Keratinocyte (primary cell): ENCODE data around the gene MSANTD1. TPM values are rescaled to one million over a fixed set of nuclear protein-coding genes. Genes with fewer than 3 reads are reported as not detected.

ENCODE experiments used
- DNase-seq: peaks from one replicate; pipeline ENCODE4 v3.0.0-alpha.2; 2011; ENCODE audit warnings: low read depth, missing footprints, low spot score
- FAIRE-seq: peaks from 2 replicates; lab custom pipeline; 2011; peaks lifted over from hg19 to GRCh38; lab: Jason Lieb, UNC
- H2AFZ ChIP-seq: 2 replicates; pipeline ENCODE4 v1.6.0; 2012; ENCODE audit warnings: low read length, control low read depth, inconsistent platforms; ENCODE audit not compliant: control insufficient read depth
- H3K27ac ChIP-seq: 2 replicates; pipeline ENCODE4 v1.5.1; 2011; ENCODE audit warnings: low read length; ENCODE audit not compliant: control insufficient read depth, insufficient read depth
- H3K27me3 ChIP-seq: 3 replicates; pipeline ENCODE4 v1.6.0; 2011; ENCODE audit warnings: low read length; ENCODE audit not compliant: control insufficient read depth, insufficient read depth; ENCODE audit errors: extremely low read depth
- H3K36me3 ChIP-seq, 2 experiments: 2 replicates in 1 of 2; 3 replicates in 1 of 2; pipeline ENCODE4 v1.5.1; 2011; ENCODE audit warnings: low read length in 2 of 2, mild to moderate bottlenecking in 1 of 2; ENCODE audit not compliant: control insufficient read depth in 2 of 2, insufficient read depth in 2 of 2; ENCODE audit errors: extremely low read depth in 1 of 2
- H3K4me1 ChIP-seq: 3 replicates; pipeline ENCODE4 v1.5.1; 2011; ENCODE audit warnings: low read length; ENCODE audit not compliant: control insufficient read depth, insufficient read depth; ENCODE audit errors: extremely low read depth
- H3K4me2 ChIP-seq: 3 replicates; pipeline ENCODE4 v1.6.0; 2011; ENCODE audit warnings: low read depth, low read length; ENCODE audit not compliant: control insufficient read depth, insufficient read depth; ENCODE audit errors: extremely low read depth
- H3K4me3 ChIP-seq, 3 experiments: fragments of 200-600 bp in 1 of 3; sonication (generic) in 1 of 3; 2 replicates in 2 of 3; 3 replicates in 1 of 3; pipeline ENCODE4 v1.5.1; 2011 to 2016; ENCODE audit warnings: low read length in 3 of 3, mild to moderate bottlenecking in 3 of 3, control low read depth in 2 of 3, inconsistent platforms in 1 of 3, low read depth in 1 of 3, mixed read lengths in 1 of 3, mixed run types in 1 of 3, moderate library complexity in 1 of 3; ENCODE audit not compliant: control insufficient read depth in 2 of 3, insufficient read depth in 2 of 3; ENCODE audit errors: extremely low read depth in 1 of 3
- H3K79me2 ChIP-seq: 2 replicates; pipeline ENCODE4 v1.6.0; 2012; ENCODE audit warnings: low read length; ENCODE audit not compliant: control insufficient read depth, insufficient read depth
- H3K9ac ChIP-seq: 3 replicates; pipeline ENCODE4 v1.6.0; 2011; ENCODE audit warnings: low read length; ENCODE audit not compliant: control insufficient read depth, insufficient read depth; ENCODE audit errors: extremely low read depth
- H3K9me1 ChIP-seq: 3 replicates; pipeline ENCODE4 v1.6.0; 2011; ENCODE audit warnings: low read length; ENCODE audit not compliant: control insufficient read depth, insufficient read depth; ENCODE audit errors: extremely low read depth
- H3K9me3 ChIP-seq: 2 replicates; pipeline ENCODE4 v1.5.1; 2012; ENCODE audit warnings: low read depth, low read length; ENCODE audit not compliant: control insufficient read depth
- H4K20me1 ChIP-seq: 3 replicates; pipeline ENCODE4 v1.6.0; 2011; ENCODE audit warnings: low read length; ENCODE audit not compliant: control insufficient read depth, insufficient read depth; ENCODE audit errors: extremely low read depth
- CTCF ChIP-seq, 3 experiments: IDR thresholded peaks in 1 of 3; conservative IDR thresholded peaks in 1 of 3; optimal IDR thresholded peaks in 1 of 3; 2 replicates in 2 of 3; 3 replicates in 1 of 3; pipeline versions ENCODE3 to v1.5.1; 2011; ENCODE audit warnings: low read length in 3 of 3, mild to moderate bottlenecking in 3 of 3, moderate library complexity in 2 of 3, control low read depth in 1 of 3, inconsistent platforms in 1 of 3; ENCODE audit not compliant: insufficient read depth in 2 of 3; ENCODE audit errors: extremely low read depth in 1 of 3
- EZH2 ChIP-seq: IDR thresholded peaks from one replicate; pipeline ENCODE4 v1.6.1; 2012; ENCODE audit warnings: inconsistent platforms, mild to moderate bottlenecking, low read length, moderate library complexity
- dilution Hi-C: fragments of 300-500 bp; cut with MboI; formaldehyde crosslinking; loops from one replicate; pipeline ENCODE4 v1.7.0; 2020; ENCODE audit warnings: low sequenced_read_pairs; ENCODE audit not compliant: extremely low pct_ligation_motif_present
- polyA plus RNA-seq, 5 experiments: library from polyadenylated mRNA; depleted of rRNA in 3 of 5; stranded (reverse) in 3 of 5; stranded (forward) in 1 of 5; unstranded in 1 of 5; fragments of >200 nt; gene quantifications; 1 replicate in 1 of 5; 2 replicates in 3 of 5; 3 replicates in 1 of 5; pipeline versions ENCODE4 v1.2.1 to v1.2.3, GENCODE V29; 2011 to 2012; ENCODE audit warnings: missing spikeins in 2 of 5, low read depth in 1 of 5, low replicate concordance in 1 of 5

The MSANTD1 gene
- polyA plus RNA-seq, 1 donor (not counting 4 experiments of a cell fraction or from before 2014, with no cell fraction given): not detected

- H3K36me3 ChIP-seq: no peaks in the 10 kb centered on the region
- H4K20me1 ChIP-seq: no peaks in the 10 kb centered on the region
- H2AFZ ChIP-seq: no peak overlapping the region
- TF ChIP-seq EZH2 (no peak), CTCF (optimal IDR thresholded peaks at IDR 0.05 in 1 of 3, IDR thresholded peaks at IDR 0.05 in 1 of 3, conservative IDR thresholded peaks at IDR 0.05 in 1 of 3; ENCODE audit: extremely low read depth in 1 of 3, insufficient read depth in 2 of 3, low read length in 3 of 3) (no peak)
- H3K4me3 ChIP-seq: no peak overlapping the region
- H3K27me3 ChIP-seq: peaks cover 31% of the 10 kb centered on the region
- no peak overlapping the region for H3K4me2 ChIP-seq
- DNase-seq (no peak), FAIRE-seq (no peak)
- no peaks in the 10 kb centered on the region for H3K9me3 ChIP-seq
- H3K4me1 ChIP-seq: peaks cover 3% of the 10 kb centered on the region
- H3K9ac ChIP-seq: no peak overlapping the region
- H3K79me2 ChIP-seq: no peaks in the 10 kb centered on the region
- H3K9me1 ChIP-seq: no peaks in the 10 kb centered on the region
- dilution Hi-C loops: no loop called here
- H3K27ac ChIP-seq: no peak overlapping the region
Measured at GRCh38 chr4:3262208-3263052, 13.5 kb downstream of the MSANTD1 start.

GRCh38 chr4:3263053-3263875 lies 14.3 kb downstream of the MSANTD1 start:
- Histone ChIP-seq H2AFZ (no peak overlapping the region), H3K36me3 (no peaks in the 10 kb centered on the region), H3K4me1 (no peaks in the 10 kb centered on the region), H3K9ac (no peak overlapping the region), H3K4me2 (no peak overlapping the region), H3K9me1 (no peaks in the 10 kb centered on the region), H3K27me3 (peaks cover 33% of the 10 kb centered on the region), H3K79me2 (no peaks in the 10 kb centered on the region), H3K27ac (no peak overlapping the region), H3K9me3 (no peaks in the 10 kb centered on the region), H4K20me1 (no peaks in the 10 kb centered on the region), H3K4me3 (no peak overlapping the region)
- no peak for FAIRE-seq
- no peak for TF ChIP-seq EZH2
- TF ChIP-seq CTCF (optimal IDR thresholded peaks at IDR 0.05 in 1 of 3, IDR thresholded peaks at IDR 0.05 in 1 of 3, conservative IDR thresholded peaks at IDR 0.05 in 1 of 3; ENCODE audit: extremely low read depth in 1 of 3, insufficient read depth in 2 of 3, low read length in 3 of 3): no peak
- no peak for DNase-seq
- dilution Hi-C loops: no loop called here
